B cell (primary cell): ENCODE data around the gene SEM1. TPM values are rescaled to one million over a fixed set of nuclear protein-coding genes. Genes with fewer than 3 reads are reported as not detected.

Experiments
- ATAC-seq: fragments of 200-7000 bp; cut with Tn5 transposase; one replicate; pipeline ENCODE4 v1.10.0; 2021; ENCODE audit warnings: low read depth, mild to moderate bottlenecking, moderate number of reproducible peaks, moderate library complexity
- CTCF ChIA-PET: fragments of 350-600 bp; sonication (Branson Sonifier 250); formaldehyde crosslinking; loops from one replicate; lab custom pipeline; 2021; ENCODE audit warnings: antibody characterized with exemption, inconsistent platforms; lab: Charles Lee
- POLR2A ChIA-PET: fragments of 350-600 bp; sonication (Branson Sonifier 250); formaldehyde crosslinking; loops from one replicate; lab custom pipeline; 2021; ENCODE audit warnings: antibody characterized with exemption; lab: Charles Lee
- DNase-seq: peaks from one replicate; pipeline ENCODE4 v3.0.0; 2013
- H2AFZ ChIP-seq: 2 replicates; pipeline ENCODE4 v1.6.1; 2012; ENCODE audit warnings: mild to moderate bottlenecking, low read depth, low read length; ENCODE audit not compliant: insufficient read depth, poor library complexity, severe bottlenecking
- H3K27ac ChIP-seq, 2 donors: 1 replicate in 1 of 2; 2 replicates in 1 of 2; pipeline ENCODE4 v1.5.1; 2012 to 2013; ENCODE audit warnings: low read length in 2 of 2, mild to moderate bottlenecking in 2 of 2, moderate library complexity in 1 of 2
- H3K27me3 ChIP-seq, 4 experiments: fragments of 200-600 bp in 1 of 4; sonication (generic) in 1 of 4; replicated peaks in 1 of 4; 1 replicate in 2 of 4; 2 replicates in 2 of 4; pipeline versions ENCODE4 v1.6.1 to v1.7.0; 2013 to 2016; ENCODE audit warnings: low read length in 3 of 4, mild to moderate bottlenecking in 2 of 4, mixed read lengths in 1 of 4, moderate library complexity in 1 of 4; ENCODE audit not compliant: insufficient read depth in 4 of 4, control insufficient read depth in 3 of 4; ENCODE audit errors: control extremely low read depth in 1 of 4
- H3K36me3 ChIP-seq, 2 experiments: replicated peaks in 1 of 2; 1 replicate in 1 of 2; 2 replicates in 1 of 2; pipeline versions ENCODE4 v1.6.1 to v1.7.1; 2013; ENCODE audit warnings: low read length in 1 of 2; ENCODE audit not compliant: insufficient read depth in 2 of 2, control insufficient read depth in 1 of 2; ENCODE audit errors: control extremely low read depth in 1 of 2, extremely low read depth in 1 of 2
- H3K4me1 ChIP-seq, 2 donors: fragments of 200-600 bp in 1 of 2; sonication (generic) in 1 of 2; 1 replicate in 1 of 2; 2 replicates in 1 of 2; pipeline versions ENCODE4 v1.5.1 to v1.6.1; 2013 to 2017; ENCODE audit warnings: low read length in 2 of 2; ENCODE audit not compliant: control insufficient read depth in 2 of 2, insufficient read depth in 2 of 2
- H3K4me2 ChIP-seq: replicated peaks from 2 replicates; pipeline ENCODE3; 2012; ENCODE audit warnings: mild to moderate bottlenecking, low read depth, low read length; ENCODE audit not compliant: poor library complexity, severe bottlenecking
- H3K4me3 ChIP-seq, 5 experiments: fragments of 200-600 bp in 1 of 5; sonication (generic) in 1 of 5; 1 replicate in 3 of 5; 2 replicates in 2 of 5; pipeline versions ENCODE4 v1.5.1 to v1.7.0; 2011 to 2016; ENCODE audit warnings: low read length in 4 of 5, mild to moderate bottlenecking in 4 of 5, low read depth in 2 of 5, control low read depth in 1 of 5, moderate library complexity in 1 of 5; ENCODE audit not compliant: insufficient read depth in 1 of 5; ENCODE audit errors: control extremely low read depth in 1 of 5, extremely low read depth in 1 of 5
- H3K79me2 ChIP-seq: fragments of 200-600 bp; sonication (generic); one replicate; pipeline ENCODE4 v1.6.0; 2016; ENCODE audit warnings: low read length; ENCODE audit not compliant: control insufficient read depth, insufficient read depth
- H3K9ac ChIP-seq: fragments of 200-600 bp; sonication (generic); 2 replicates; pipeline ENCODE4 v1.6.1; 2017; ENCODE audit warnings: mild to moderate bottlenecking, low read length, moderate library complexity
- H3K9me3 ChIP-seq, 3 donors: one replicate each; pipeline versions ENCODE4 v1.6.1 to v1.7.1; 2013; ENCODE audit warnings: low read length in 2 of 3; ENCODE audit not compliant: control insufficient read depth in 2 of 3, insufficient read depth in 1 of 3; ENCODE audit errors: control extremely low read depth in 1 of 3
- H4K20me1 ChIP-seq: 2 replicates; pipeline ENCODE4 v1.6.0; 2012; ENCODE audit warnings: mild to moderate bottlenecking, low read length; ENCODE audit not compliant: insufficient read depth, control insufficient read depth, poor library complexity, severe bottlenecking
- H3K27ac Mint-ChIP-seq: one replicate; pipeline ENCODE4 v1.8.0; 2021; ENCODE audit warnings: mixed read lengths
- H3K27me3 Mint-ChIP-seq: one replicate; pipeline ENCODE4 v1.8.0; 2021; ENCODE audit warnings: mixed read lengths
- H3K4me1 Mint-ChIP-seq: one replicate; pipeline ENCODE4 v1.8.0; 2021; ENCODE audit warnings: mixed read lengths
- H3K4me3 Mint-ChIP-seq: one replicate; pipeline ENCODE4 v1.8.0; 2021; ENCODE audit warnings: mixed read lengths
- H3K9me3 Mint-ChIP-seq: one replicate; pipeline ENCODE4 v1.8.0; 2022; ENCODE audit warnings: mixed read lengths; ENCODE audit not compliant: insufficient read depth
- CTCF ChIP-seq: fragments of 200-600 bp; IDR thresholded peaks from one replicate; pipeline ENCODE4 v1.8.0; 2022; ENCODE audit warnings: antibody characterized with exemption, mild to moderate bottlenecking
- EZH2 ChIP-seq: IDR thresholded peaks from 2 replicates; pipeline ENCODE4 v1.6.1; 2012; ENCODE audit warnings: borderline replicate concordance, low read depth, mild to moderate bottlenecking, moderate library complexity, low read length; ENCODE audit not compliant: insufficient read depth, poor library complexity, severe bottlenecking
- WGBS: methylation state at CpG from one replicate; pipeline ENCODE4 v1.1.5; 2013; ENCODE audit warnings: missing lambda C conversion rate; ENCODE audit not compliant: insufficient coverage; 5-methylcytosine and 5-hydroxymethylcytosine counted together
- intact Hi-C: fragments of 100-400 bp; cut with micrococcal nuclease; formaldehyde crosslinking; loops from one replicate; pipeline ENCODE4 v1.10.0; 2022
- polyA plus RNA-seq: library from polyadenylated mRNA; depleted of rRNA; stranded (reverse); fragments of >200 nt; gene quantifications from 2 replicates; pipeline ENCODE4 v1.2.3, GENCODE V29; 2012
- total RNA-seq, 2 donors: library from RNA; stranded (reverse); fragments of 120-200 nt in 1 of 2; gene quantifications; 1 replicate in 1 of 2; 2 replicates in 1 of 2; pipeline versions ENCODE4 v1.2.3 to v1.2.4, GENCODE V29; 2013 to 2022

The SEM1 gene
- total and polyA plus RNA-seq, 2 donors (not counting 1 experiment from before 2014, with no cell fraction given) = 6.0 to 30.3 TPM

GRCh38 chr7:96738705-96739104 lies 29.1 kb upstream of the SEM1 start:
- Histone ChIP-seq H3K79me2 (no peaks in the 10 kb centered on the region), H3K27me3 (peaks cover 0 to 4% (median 0%) of the 10 kb centered on the region in 4 experiments), H4K20me1 (no peaks in the 10 kb centered on the region), H3K4me1 (no peaks in the 10 kb centered on the region), H2AFZ (no peak overlapping the region), H3K36me3 (no peaks in the 10 kb centered on the region), H3K27ac (no peak overlapping the region), H3K9ac (no peak overlapping the region), H3K9me3 (no peaks in the 10 kb centered on the region), H3K4me2 (no peak overlapping the region), H3K4me3 (no peak overlapping the region)
- whole genome bisulfite sequencing = no CpG with 5 or more reads among the region's 2 CpGs
- ChIA-PET POLR2A (no interaction called here), CTCF (no interaction called here)
- Mint-ChIP-seq H3K27me3 (peaks cover 25% of the 10 kb centered on the region), H3K9me3 (no peaks in the 10 kb centered on the region), H3K4me3 (no peak overlapping the region), H3K4me1 (no peaks in the 10 kb centered on the region), H3K27ac (no peak overlapping the region)
- intact Hi-C loops = no loop called here
- no peak for DNase-seq
- ATAC-seq = no peak
- TF ChIP-seq EZH2 = no peak
- no peak for TF ChIP-seq CTCF

GRCh38 chr7:96737545-96738050 lies 28.0 kb upstream of the SEM1 start:
- Histone ChIP-seq H3K27me3 (peaks cover 0 to 4% (median 0%) of the 10 kb centered on the region in 4 experiments), H3K9me3 (no peaks in the 10 kb centered on the region), H3K9ac (no peak overlapping the region), H4K20me1 (no peaks in the 10 kb centered on the region), H3K79me2 (no peaks in the 10 kb centered on the region), H3K27ac (no peak overlapping the region), H3K36me3 (no peaks in the 10 kb centered on the region), H2AFZ (no peak overlapping the region), H3K4me2 (no peak overlapping the region), H3K4me1 (no peaks in the 10 kb centered on the region), H3K4me3 (no peak overlapping the region)
- Mint-ChIP-seq H3K4me1 (no peaks in the 10 kb centered on the region), H3K27me3 (peaks cover 27% of the 10 kb centered on the region), H3K9me3 (no peaks in the 10 kb centered on the region), H3K27ac (no peak overlapping the region), H3K4me3 (no peak overlapping the region)
- DNase-seq (no peak), ATAC-seq (no peak)
- TF ChIP-seq CTCF (no peak), EZH2 (no peak)
- intact Hi-C loops = no loop called here
- CTCF ChIA-PET = no interaction called here
- POLR2A ChIA-PET = no interaction called here
- no CpG with 5 or more reads among the region's 3 CpGs for WGBS
